Dendritic cell treated with granulocyte-macrophage colony-stimulating factor and Interleukin-4, amounts not matched to agents 40 ng/mL and 50 ng/mL, for 4 days (primary cell): ENCODE measurements around the gene POU2AF1.

ENCODE experiments used
- H3K27ac Mint-ChIP-seq: one replicate; pipeline ENCODE4 v1.8.0; 2022; ENCODE audit warnings: mild to moderate bottlenecking, mixed read lengths
- H3K27me3 Mint-ChIP-seq: one replicate; pipeline ENCODE4 v1.8.0; 2022; ENCODE audit warnings: mild to moderate bottlenecking, mixed read lengths
- H3K36me3 Mint-ChIP-seq: one replicate; pipeline ENCODE4 v1.8.0; 2022; ENCODE audit warnings: low read depth, mixed read lengths
- H3K4me1 Mint-ChIP-seq: one replicate; pipeline ENCODE4 v1.8.0; 2022; ENCODE audit warnings: low read depth, mixed read lengths
- H3K4me3 Mint-ChIP-seq: one replicate; pipeline ENCODE4 v1.8.0; 2022; ENCODE audit warnings: mild to moderate bottlenecking, moderate library complexity, mixed read lengths
- H3K9me3 Mint-ChIP-seq: one replicate; pipeline ENCODE4 v1.8.0; 2022; ENCODE audit warnings: mixed read lengths
- intact Hi-C: fragments of 100-400 bp; cut with micrococcal nuclease; formaldehyde crosslinking; loops from one replicate; pipeline ENCODE4 v1.15.0; 2022

The POU2AF1 gene

GRCh38 chr11:111305876-111306275, 73.2 kb downstream of the POU2AF1 start:
- intact Hi-C loops: no loop called here
- Mint-ChIP-seq H3K27ac (no peak overlapping the region), H3K36me3 (no peaks in the 10 kb centered on the region), H3K9me3 (no peaks in the 10 kb centered on the region), H3K4me1 (no peaks in the 10 kb centered on the region), H3K4me3 (no peak overlapping the region), H3K27me3 (peaks cover 16% of the 10 kb centered on the region)

GRCh38 chr11:111305162-111305802, 73.8 kb downstream of the POU2AF1 start:
- no peak overlapping the region for H3K27ac Mint-ChIP-seq
- H3K4me3 Mint-ChIP-seq: no peak overlapping the region
- H3K36me3 Mint-ChIP-seq: no peaks in the 10 kb centered on the region
- peaks cover 22% of the 10 kb centered on the region for H3K27me3 Mint-ChIP-seq
- H3K9me3 Mint-ChIP-seq: no peaks in the 10 kb centered on the region
- H3K4me1 Mint-ChIP-seq: no peaks in the 10 kb centered on the region
- intact Hi-C loops: no loop called here

GRCh38 chr11:111303461-111303860, 75.6 kb downstream of the POU2AF1 start:
- no peaks in the 10 kb centered on the region for H3K4me1 Mint-ChIP-seq
- no peaks in the 10 kb centered on the region for H3K36me3 Mint-ChIP-seq
- no peak overlapping the region for H3K4me3 Mint-ChIP-seq
- H3K27ac Mint-ChIP-seq: no peak overlapping the region
- intact Hi-C loops: no loop called here
- no peaks in the 10 kb centered on the region for H3K9me3 Mint-ChIP-seq
- H3K27me3 Mint-ChIP-seq: peaks cover 32% of the 10 kb centered on the region

- no peaks in the 10 kb centered on the region for H3K36me3 Mint-ChIP-seq
- H3K4me3 Mint-ChIP-seq: no peak overlapping the region
- no peaks in the 10 kb centered on the region for H3K9me3 Mint-ChIP-seq
- H3K27me3 Mint-ChIP-seq: peaks cover 38% of the 10 kb centered on the region
- intact Hi-C loops: no loop called here
- H3K4me1 Mint-ChIP-seq: no peaks in the 10 kb centered on the region
- H3K27ac Mint-ChIP-seq: no peak overlapping the region
Observed at GRCh38 chr11:111302298-111302697, 76.8 kb downstream of the POU2AF1 start.
